ENCODE data around the gene LMNTD2. TPM values are rescaled to one million over a fixed set of nuclear protein-coding genes. Genes with fewer than 3 reads are reported as not detected.

LMNTD2 gene
- total RNA-seq, 1 experiment from 2014 or later, result 4.0 TPM

- no peak for TF ChIP-seq ZNF425 (CRISPR knock-in tag; conservative IDR thresholded peaks at IDR 0.05)
- TF ChIP-seq NFYB (CRISPR knock-in tag; conservative IDR thresholded peaks at IDR 0.05; ENCODE audit: low read depth), result no peak
- no peak for TF ChIP-seq NR3C1 (CRISPR knock-in tag; conservative IDR thresholded peaks at IDR 0.05; ENCODE audit: low read depth)
- TF ChIP-seq, protein P1, sequence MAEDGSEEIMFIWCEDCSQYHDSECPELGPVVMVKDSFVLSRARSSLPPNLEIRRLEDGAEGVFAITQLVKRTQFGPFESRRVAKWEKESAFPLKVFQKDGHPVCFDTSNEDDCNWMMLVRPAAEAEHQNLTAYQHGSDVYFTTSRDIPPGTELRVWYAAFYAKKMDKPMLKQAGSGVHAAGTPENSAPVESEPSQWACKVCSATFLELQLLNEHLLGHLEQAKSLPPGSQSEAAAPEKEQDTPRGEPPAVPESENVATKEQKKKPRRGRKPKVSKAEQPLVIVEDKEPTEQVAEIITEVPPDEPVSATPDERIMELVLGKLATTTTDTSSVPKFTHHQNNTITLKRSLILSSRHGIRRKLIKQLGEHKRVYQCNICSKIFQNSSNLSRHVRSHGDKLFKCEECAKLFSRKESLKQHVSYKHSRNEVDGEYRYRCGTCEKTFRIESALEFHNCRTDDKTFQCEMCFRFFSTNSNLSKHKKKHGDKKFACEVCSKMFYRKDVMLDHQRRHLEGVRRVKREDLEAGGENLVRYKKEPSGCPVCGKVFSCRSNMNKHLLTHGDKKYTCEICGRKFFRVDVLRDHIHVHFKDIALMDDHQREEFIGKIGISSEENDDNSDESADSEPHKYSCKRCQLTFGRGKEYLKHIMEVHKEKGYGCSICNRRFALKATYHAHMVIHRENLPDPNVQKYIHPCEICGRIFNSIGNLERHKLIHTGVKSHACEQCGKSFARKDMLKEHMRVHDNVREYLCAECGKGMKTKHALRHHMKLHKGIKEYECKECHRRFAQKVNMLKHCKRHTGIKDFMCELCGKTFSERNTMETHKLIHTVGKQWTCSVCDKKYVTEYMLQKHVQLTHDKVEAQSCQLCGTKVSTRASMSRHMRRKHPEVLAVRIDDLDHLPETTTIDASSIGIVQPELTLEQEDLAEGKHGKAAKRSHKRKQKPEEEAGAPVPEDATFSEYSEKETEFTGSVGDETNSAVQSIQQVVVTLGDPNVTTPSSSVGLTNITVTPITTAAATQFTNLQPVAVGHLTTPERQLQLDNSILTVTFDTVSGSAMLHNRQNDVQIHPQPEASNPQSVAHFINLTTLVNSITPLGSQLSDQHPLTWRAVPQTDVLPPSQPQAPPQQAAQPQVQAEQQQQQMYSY (CRISPR knock-in tag; IDR thresholded peaks at IDR 0.05), result no peak
- TF ChIP-seq, protein P2, sequence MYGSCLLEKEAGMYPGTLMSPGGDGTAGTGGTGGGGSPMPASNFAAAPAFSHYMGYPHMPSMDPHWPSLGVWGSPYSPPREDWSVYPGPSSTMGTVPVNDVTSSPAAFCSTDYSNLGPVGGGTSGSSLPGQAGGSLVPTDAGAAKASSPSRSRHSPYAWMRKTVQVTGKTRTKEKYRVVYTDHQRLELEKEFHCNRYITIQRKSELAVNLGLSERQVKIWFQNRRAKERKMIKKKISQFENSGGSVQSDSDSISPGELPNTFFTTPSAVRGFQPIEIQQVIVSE (CRISPR knock-in tag; IDR thresholded peaks at IDR 0.05; ENCODE audit: borderline replicate concordance), result no peak
- TF ChIP-seq KAT7 (CRISPR knock-in tag; IDR thresholded peaks at IDR 0.05; ENCODE audit: borderline replicate concordance), result 0 out of 2 replicates have a peak, but pooled peaks have one; percentile 23
- TF ChIP-seq SP1 (CRISPR knock-in tag; conservative IDR thresholded peaks at IDR 0.05), result peak; percentile 98
- TF ChIP-seq FOXP1 (CRISPR knock-in tag; IDR thresholded peaks at IDR 0.05; ENCODE audit: borderline replicate concordance), result peak; percentile 74; the same call in 1 of the 2 replicates
- TF ChIP-seq, protein P3, sequence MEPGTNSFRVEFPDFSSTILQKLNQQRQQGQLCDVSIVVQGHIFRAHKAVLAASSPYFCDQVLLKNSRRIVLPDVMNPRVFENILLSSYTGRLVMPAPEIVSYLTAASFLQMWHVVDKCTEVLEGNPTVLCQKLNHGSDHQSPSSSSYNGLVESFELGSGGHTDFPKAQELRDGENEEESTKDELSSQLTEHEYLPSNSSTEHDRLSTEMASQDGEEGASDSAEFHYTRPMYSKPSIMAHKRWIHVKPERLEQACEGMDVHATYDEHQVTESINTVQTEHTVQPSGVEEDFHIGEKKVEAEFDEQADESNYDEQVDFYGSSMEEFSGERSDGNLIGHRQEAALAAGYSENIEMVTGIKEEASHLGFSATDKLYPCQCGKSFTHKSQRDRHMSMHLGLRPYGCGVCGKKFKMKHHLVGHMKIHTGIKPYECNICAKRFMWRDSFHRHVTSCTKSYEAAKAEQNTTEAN (CRISPR knock-in tag; IDR thresholded peaks at IDR 0.05), result peak; percentile 50; the same call in 1 of the 2 replicates
- TF ChIP-seq FOXK1 (CRISPR knock-in tag; IDR thresholded peaks at IDR 0.05), result peak; percentile 94
- TF ChIP-seq SMAD3 (CRISPR knock-in tag; IDR thresholded peaks at IDR 0.05; ENCODE audit: borderline replicate concordance), result no peak
- no peak for TF ChIP-seq TP53 (CRISPR knock-in tag; IDR thresholded peaks at IDR 0.05)
- TF ChIP-seq OVOL2 (CRISPR knock-in tag; IDR thresholded peaks at IDR 0.05; ENCODE audit: borderline replicate concordance), result no peak
- TF ChIP-seq ZNF232 (CRISPR knock-in tag; IDR thresholded peaks at IDR 0.05), result no peak
- no peak for TF ChIP-seq SOX15 (CRISPR knock-in tag; IDR thresholded peaks at IDR 0.05)
- TF ChIP-seq, protein P4, sequence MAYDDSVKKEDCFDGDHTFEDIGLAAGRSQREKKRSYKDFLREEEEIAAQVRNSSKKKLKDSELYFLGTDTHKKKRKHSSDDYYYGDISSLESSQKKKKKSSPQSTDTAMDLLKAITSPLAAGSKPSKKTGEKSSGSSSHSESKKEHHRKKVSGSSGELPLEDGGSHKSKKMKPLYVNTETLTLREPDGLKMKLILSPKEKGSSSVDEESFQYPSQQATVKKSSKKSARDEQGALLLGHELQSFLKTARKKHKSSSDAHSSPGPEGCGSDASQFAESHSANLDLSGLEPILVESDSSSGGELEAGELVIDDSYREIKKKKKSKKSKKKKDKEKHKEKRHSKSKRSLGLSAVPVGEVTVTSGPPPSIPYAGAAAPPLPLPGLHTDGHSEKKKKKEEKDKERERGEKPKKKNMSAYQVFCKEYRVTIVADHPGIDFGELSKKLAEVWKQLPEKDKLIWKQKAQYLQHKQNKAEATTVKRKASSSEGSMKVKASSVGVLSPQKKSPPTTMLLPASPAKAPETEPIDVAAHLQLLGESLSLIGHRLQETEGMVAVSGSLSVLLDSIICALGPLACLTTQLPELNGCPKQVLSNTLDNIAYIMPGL (CRISPR knock-in tag; IDR thresholded peaks at IDR 0.05), result no peak
- peak; percentile 59; the same call in 1 of the 2 replicates for TF ChIP-seq GABPB1 (CRISPR knock-in tag; IDR thresholded peaks at IDR 0.05)
- TF ChIP-seq EMX1 (CRISPR knock-in tag; IDR thresholded peaks at IDR 0.05), result 0 out of 2 replicates have a peak, but pooled peaks have one; percentile 62
- TF ChIP-seq ARID4B (CRISPR knock-in tag; IDR thresholded peaks at IDR 0.05; ENCODE audit: borderline replicate concordance), result peak; percentile 84; the same call in 1 of the 2 replicates
Measured at GRCh38 chr11:506238-506994, 54.1 kb downstream of the LMNTD2 start (continued).

Data from WTC11 (cell line).